AG04450 (cell line): ENCODE measurements around the gene PTPN20. TPM values are rescaled to one million over a fixed set of nuclear protein-coding genes. Genes with fewer than 3 reads are reported as not detected.

Source experiments
- CTCF ChIA-PET: fragments of 300-600, 350-600 bp; formaldehyde crosslinking; extraction: SDS; loops from one replicate; lab custom pipeline; 2022; ENCODE audit warnings: antibody characterized with exemption, inconsistent platforms; lab: Charles Lee
- POLR2A ChIA-PET: fragments of 350-600 bp; formaldehyde crosslinking; extraction: SDS; loops from one replicate; lab custom pipeline; 2021; ENCODE audit warnings: antibody characterized with exemption, inconsistent platforms; lab: Yijun Ruan, JAX
- DNase-seq: peaks from one replicate; pipeline ENCODE4 v3.0.0-alpha.2; 2011; ENCODE audit warnings: low read depth, low spot score
- H3K27ac ChIP-seq: one replicate; pipeline ENCODE4 v1.5.1; 2012; ENCODE audit warnings: low read depth, low read length, control low read depth
- H3K27me3 ChIP-seq: one replicate; pipeline ENCODE4 v1.6.0; 2012; ENCODE audit warnings: low read length; ENCODE audit not compliant: control insufficient read depth, insufficient read depth
- H3K4me3 ChIP-seq: 2 replicates; pipeline ENCODE4 v1.5.1; 2011; ENCODE audit warnings: mild to moderate bottlenecking, low read depth, low read length, control low read depth
- H3K9me3 ChIP-seq: 2 replicates; pipeline ENCODE4 v1.5.1; 2012; ENCODE audit warnings: low read length; ENCODE audit not compliant: control insufficient read depth, insufficient read depth
- polyA plus RNA-seq: library from polyadenylated mRNA; depleted of rRNA; stranded (reverse); fragments of >200 nt; gene quantifications from 2 replicates; pipeline ENCODE4 v1.2.3, GENCODE V29; 2011
- TF ChIP-seq, protein P1 (sequence below): IDR thresholded peaks from 2 replicates; pipeline ENCODE4 v1.5.1; 2011; ENCODE audit warnings: low read depth, low read length, control low read depth, inconsistent platforms

The PTPN20 gene
- polyA plus RNA-seq, 1 experiment, result not detected

DNA sequence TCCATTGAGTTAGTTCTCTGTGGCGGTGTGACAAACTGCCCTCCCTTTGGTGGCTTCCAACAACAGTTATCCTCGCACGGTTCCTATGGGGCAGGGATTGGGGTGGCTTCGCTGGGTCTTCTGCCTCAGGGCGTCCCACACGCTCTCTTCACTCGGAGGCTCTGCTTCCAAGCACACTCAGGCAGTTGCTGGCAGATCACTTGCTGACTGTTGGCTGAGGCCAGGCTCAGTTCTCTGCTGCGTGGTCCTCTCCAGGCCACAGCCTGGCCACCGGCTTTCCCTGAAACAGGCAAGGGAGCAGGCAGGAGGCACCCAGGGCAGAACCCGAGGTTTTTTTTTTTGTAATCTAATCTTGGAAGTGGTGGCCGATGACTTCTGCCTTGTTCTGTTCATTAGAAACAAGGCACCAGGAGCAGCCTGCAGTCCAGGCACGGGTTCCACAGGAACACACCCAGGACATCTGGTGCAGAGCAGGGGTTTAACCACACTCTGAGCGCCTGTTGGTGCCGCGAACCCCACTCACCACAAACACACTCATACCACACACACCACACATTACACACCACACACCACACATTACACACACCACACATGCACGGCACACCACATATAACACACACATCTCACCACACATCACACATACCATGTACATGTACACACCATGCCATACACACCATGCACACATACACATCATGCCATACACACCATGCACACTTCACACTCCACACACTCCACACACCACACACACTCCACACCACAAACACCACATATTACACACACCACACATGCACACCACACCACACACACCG lies 112.2 kb downstream of the PTPN20 start:
- no peak overlapping the region for H3K27ac ChIP-seq
- DNase-seq, result no peak
- no peaks in the 10 kb centered on the region; the same call in 1 of the 2 replicates for H3K9me3 ChIP-seq
- POLR2A ChIA-PET, result no interaction called here
- CTCF ChIA-PET, result interaction anchor here (0.9 to 3.4 kb wide), 4 partner anchors 10 to 336 kb away, joined by 3 to 82 read pairs (median 27); no protein-coding TSS in a partner anchor
- TF ChIP-seq, protein P1, sequence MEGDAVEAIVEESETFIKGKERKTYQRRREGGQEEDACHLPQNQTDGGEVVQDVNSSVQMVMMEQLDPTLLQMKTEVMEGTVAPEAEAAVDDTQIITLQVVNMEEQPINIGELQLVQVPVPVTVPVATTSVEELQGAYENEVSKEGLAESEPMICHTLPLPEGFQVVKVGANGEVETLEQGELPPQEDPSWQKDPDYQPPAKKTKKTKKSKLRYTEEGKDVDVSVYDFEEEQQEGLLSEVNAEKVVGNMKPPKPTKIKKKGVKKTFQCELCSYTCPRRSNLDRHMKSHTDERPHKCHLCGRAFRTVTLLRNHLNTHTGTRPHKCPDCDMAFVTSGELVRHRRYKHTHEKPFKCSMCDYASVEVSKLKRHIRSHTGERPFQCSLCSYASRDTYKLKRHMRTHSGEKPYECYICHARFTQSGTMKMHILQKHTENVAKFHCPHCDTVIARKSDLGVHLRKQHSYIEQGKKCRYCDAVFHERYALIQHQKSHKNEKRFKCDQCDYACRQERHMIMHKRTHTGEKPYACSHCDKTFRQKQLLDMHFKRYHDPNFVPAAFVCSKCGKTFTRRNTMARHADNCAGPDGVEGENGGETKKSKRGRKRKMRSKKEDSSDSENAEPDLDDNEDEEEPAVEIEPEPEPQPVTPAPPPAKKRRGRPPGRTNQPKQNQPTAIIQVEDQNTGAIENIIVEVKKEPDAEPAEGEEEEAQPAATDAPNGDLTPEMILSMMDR, result no peak
- no peaks in the 10 kb centered on the region for H3K27me3 ChIP-seq
- no peak overlapping the region for H3K4me3 ChIP-seq

DNA sequence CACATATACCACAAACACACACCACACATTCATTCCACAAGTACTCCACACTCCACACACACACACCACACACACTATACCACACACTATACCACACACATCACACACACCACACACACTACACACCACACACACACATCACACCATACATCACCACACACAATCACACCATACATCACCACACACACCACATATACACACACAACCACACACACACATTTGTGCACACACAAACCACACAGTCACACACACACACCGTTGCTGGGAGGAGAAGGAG lies 112.8 kb downstream of the PTPN20 start:
- Histone ChIP-seq H3K27me3 (no peaks in the 10 kb centered on the region), H3K9me3 (no peaks in the 10 kb centered on the region; the same call in 1 of the 2 replicates), H3K27ac (no peak overlapping the region), H3K4me3 (no peak overlapping the region)
- DNase-seq, result no peak
- CTCF ChIA-PET, result interaction anchor here (0.6 to 3.4 kb wide), 20 partner anchors 9 to 1790 kb away, joined by 3 to 82 read pairs (median 5); no protein-coding TSS in a partner anchor
- POLR2A ChIA-PET, result no interaction called here
- TF ChIP-seq, protein P1, result no peak

DNA sequence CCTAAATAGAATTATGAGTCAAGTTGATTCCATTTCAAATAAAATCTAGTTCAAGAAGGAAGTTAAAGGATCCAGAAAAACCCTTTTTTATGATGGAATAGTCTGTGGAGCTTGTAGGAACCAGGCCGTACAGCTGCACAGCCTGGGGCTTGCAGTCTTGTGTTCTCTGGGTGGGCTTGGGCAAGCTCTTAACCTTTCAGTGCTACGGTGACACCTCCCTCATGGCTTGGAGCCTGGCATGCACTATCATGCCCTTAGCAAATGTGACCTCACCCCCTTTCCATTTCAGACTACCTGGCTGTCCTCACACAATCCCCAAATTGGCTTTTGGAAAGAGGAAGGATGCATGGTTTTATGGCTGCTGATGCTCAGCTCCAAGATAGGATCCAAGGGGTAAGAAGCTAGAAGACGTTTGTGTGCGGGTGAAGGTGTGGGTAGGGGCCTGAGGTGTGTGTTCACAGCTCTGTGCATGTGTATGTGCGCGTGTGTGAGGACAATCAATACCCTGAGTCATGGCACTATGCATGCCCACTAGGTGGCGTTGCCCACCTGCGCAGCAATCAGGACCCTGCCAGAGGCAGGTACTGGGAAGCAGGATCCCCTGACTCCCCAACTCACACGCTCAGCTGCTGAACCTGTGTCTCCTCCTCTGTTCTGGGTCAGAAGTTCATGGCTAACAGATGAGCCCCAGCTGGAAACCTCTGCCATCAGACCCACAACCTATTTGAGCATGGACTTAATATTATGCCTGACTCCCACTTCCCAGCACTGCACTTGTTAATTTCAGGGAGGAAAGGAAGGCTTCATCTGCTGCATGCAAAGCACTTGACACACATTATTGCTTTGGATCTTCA lies 113.4 kb downstream of the PTPN20 start:
- Histone ChIP-seq H3K27ac (no peak overlapping the region), H3K27me3 (no peaks in the 10 kb centered on the region), H3K4me3 (no peak overlapping the region), H3K9me3 (no peaks in the 10 kb centered on the region; the same call in 1 of the 2 replicates)
- ChIA-PET CTCF (interaction anchor here (0.6 to 3.4 kb wide), 29 partner anchors 8 to 1791 kb away, joined by 3 to 82 read pairs (median 4); partner anchors contain the start of gene GDF10), POLR2A (no interaction called here)
- peak; percentile 6 for DNase-seq
- TF ChIP-seq, protein P1, result peak; percentile 90

DNA sequence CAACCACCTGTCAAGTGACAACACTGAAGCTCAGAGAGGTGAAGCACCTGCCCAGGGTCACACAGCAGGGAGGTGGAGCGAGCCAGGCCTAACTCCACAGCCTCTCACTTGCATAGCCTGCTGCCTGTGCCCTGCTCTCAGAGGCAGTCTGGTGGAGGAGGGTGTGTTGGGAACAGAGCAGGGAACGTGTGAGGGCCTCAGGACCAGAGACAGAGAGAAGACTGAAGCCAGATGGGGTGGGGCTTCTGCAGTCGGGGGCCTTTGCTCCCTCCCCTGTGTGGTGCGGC lies 114.0 kb downstream of the PTPN20 start:
- ChIA-PET POLR2A (no interaction called here), CTCF (interaction anchor here (0.6 to 3.4 kb wide), 25 partner anchors 8 to 330 kb away, joined by 3 to 82 read pairs (median 5); partner anchors contain the start of gene GDF10)
- Histone ChIP-seq H3K27me3 (no peaks in the 10 kb centered on the region), H3K27ac (peak overlapping the region; percentile 47), H3K4me3 (no peak overlapping the region), H3K9me3 (no peaks in the 10 kb centered on the region; the same call in 1 of the 2 replicates)
- TF ChIP-seq, protein P1, result no peak
- DNase-seq, result no peak
